GM13976 (cell line): ENCODE results near the gene PIGZ.

Experiments used
- DNase-seq: peaks from one replicate; pipeline ENCODE4 v3.0.0; 2012; ENCODE audit warnings: low spot score
- in situ Hi-C: fragments of 300-500 bp; cut with MboI; formaldehyde crosslinking; loops from one replicate; pipeline ENCODE4 v1.12.0; 2022; ENCODE audit warnings: low sequenced_read_pairs, mixed read lengths, inconsistent platforms; ENCODE audit not compliant: unreplicated experiment
- TF ChIP-seq, protein P1 (sequence below): IDR thresholded peaks from 2 replicates; pipeline ENCODE4 v1.5.1; 2012; ENCODE audit warnings: borderline replicate concordance, mild to moderate bottlenecking; ENCODE audit not compliant: insufficient read depth; ENCODE audit errors: extremely low read depth, missing control alignments, control extremely low read depth

Gene PIGZ

GRCh38 chr3:197001972-197002700 is 33.5 kb upstream of the PIGZ start:
- in situ Hi-C loops: loop anchor here (25.0 kb wide), 1 partner anchor 185 kb away; no protein-coding TSS in a partner anchor
- TF ChIP-seq, protein P1, sequence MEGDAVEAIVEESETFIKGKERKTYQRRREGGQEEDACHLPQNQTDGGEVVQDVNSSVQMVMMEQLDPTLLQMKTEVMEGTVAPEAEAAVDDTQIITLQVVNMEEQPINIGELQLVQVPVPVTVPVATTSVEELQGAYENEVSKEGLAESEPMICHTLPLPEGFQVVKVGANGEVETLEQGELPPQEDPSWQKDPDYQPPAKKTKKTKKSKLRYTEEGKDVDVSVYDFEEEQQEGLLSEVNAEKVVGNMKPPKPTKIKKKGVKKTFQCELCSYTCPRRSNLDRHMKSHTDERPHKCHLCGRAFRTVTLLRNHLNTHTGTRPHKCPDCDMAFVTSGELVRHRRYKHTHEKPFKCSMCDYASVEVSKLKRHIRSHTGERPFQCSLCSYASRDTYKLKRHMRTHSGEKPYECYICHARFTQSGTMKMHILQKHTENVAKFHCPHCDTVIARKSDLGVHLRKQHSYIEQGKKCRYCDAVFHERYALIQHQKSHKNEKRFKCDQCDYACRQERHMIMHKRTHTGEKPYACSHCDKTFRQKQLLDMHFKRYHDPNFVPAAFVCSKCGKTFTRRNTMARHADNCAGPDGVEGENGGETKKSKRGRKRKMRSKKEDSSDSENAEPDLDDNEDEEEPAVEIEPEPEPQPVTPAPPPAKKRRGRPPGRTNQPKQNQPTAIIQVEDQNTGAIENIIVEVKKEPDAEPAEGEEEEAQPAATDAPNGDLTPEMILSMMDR: no peak
- no peak for DNase-seq

DNA sequence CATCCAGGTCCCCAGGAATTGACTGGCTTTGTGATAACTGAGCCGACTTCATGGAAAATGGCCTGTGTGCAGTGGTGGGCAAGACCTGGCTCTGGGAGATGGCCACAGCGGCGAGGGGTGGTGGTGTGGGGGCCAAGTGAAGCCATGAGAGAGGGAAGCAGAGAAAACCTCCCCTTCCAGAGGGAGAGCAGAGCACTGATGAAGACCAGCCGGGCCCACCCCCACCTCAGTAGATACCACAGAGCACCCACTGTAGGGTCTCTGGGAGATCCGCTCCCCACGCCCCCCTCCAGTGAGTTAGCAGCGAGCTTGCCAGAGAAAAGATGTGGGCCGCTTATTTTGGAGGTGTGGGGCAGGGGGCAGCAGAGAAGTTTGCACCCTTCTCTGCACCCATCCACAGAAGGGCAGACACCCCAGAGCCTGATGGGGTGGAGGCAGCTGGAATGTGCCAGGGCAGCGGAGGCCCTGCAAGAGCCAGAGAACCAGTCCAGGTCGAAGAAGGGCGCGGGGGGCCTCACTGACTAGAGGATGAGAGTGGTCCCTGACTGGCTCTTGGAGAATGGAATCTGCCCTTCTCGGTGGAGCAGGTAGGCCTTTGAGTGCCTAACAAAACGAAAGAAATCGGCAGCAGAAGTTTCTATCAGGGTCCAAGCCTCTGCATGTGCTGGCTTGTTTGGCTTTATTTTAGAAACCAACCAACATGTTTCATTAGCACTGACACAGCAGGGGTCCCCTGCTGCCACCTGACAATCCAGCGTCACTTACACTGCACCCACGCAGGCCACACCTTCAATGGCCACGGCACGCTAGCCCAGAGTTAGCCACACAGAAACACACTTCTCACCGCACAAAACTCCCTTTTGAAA is 32.7 kb upstream of the PIGZ start:
- in situ Hi-C loops: loop anchor here (25.0 kb wide), 1 partner anchor 186 kb away; no protein-coding TSS in a partner anchor
- TF ChIP-seq, protein P1: no peak
- DNase-seq: no peak

DNA sequence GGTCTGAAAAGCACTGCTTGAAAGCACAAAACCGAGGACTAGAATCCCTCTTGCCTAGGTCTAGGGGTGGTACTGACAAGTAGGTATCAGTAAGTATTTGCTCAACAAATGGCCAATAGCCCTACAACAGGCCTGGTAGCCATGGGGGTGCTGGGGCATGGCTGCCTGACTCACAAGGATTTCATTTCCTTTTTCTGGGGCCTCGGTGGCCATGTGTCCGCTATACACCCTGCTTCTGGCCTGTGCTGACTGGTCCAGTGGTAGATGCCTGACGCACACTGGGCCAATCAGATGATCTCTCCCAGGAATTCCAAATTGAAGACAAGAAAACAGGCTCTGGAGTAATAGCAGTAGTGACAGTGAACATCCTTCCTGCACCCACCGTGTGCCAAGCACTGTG is 31.6 kb upstream of the PIGZ start:
- DNase-seq: no peak

DNA sequence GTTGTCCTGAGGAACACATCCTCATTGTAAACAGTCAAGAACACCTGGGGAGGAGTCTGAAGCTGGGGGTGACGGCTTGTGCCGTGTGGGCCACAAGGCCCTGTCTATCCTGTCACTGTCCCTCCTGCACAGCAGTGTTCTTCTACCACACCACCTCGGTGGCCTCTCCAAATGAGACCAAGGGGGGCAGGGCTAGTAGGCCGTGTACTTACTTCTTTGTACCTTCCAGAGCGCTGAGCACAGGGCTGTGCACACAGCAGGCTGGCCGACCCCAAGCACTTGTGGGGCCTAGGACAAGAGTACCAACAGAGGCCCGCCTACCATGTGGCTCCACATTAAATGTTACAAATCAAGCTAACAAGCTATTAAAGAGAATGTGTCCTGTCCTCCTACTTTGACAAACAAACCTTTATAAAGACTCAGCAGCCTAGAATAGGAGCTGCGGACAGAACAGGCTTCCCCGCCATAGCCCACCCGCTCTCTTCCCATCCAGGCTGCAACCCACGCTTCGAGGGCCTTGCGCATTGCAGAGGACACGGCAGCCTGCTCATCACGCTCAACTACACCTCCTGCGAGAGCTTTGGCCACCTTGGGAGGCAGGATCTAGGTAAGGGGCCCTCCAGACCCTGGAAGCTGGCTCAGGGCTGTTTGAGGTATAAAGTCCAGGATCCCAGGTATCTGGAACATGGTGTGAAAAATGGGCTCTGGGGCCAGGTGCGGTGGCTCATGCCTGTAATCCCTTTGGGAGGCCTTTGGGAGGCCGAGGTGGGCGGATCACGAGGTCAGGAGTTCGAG is 30.5 kb upstream of the PIGZ start:
- in situ Hi-C loops: loop anchor here (25.0 kb wide), 1 partner anchor 513 kb away; no protein-coding TSS in a partner anchor
- TF ChIP-seq, protein P1: no peak
- no peak for DNase-seq

More for the DNA sequence above, 31.6 kb upstream of the PIGZ start:
- TF ChIP-seq, protein P1: no peak
- in situ Hi-C loops: loop anchor here (25.0 kb wide), 1 partner anchor 187 kb away; no protein-coding TSS in a partner anchor

DNA sequence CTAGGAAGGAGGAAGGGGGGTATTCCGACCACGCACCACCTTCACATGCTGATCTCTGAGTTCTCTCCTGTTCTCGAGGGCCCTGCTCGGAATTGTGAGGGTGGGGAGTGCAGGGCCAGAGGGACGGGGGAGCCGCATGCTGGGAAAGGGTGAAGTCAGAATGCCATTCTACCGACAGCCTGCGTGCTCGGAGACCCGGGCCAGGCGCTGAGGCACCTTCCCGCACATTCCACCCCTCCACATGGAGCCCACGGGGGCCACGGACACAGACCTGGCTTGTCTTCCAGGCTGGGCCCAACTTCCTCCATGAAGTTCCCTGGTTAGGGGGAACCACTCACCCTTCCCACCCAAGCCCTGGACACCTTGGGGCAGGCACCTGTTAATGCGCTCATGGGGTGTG is 28.7 kb upstream of the PIGZ start:
- in situ Hi-C loops: loop anchor here (25.0 kb wide), 1 partner anchor 515 kb away; no protein-coding TSS in a partner anchor
- TF ChIP-seq, protein P1: no peak
- no peak for DNase-seq
